H9 (cell line): ENCODE results near the gene ENG. TPM values are rescaled to one million over a fixed set of nuclear protein-coding genes. Genes with fewer than 3 reads are reported as not detected.

Experiments
- DNase-seq: peaks from one replicate; pipeline ENCODE4 v3.0.0-alpha.2; 2017
- H2AFZ ChIP-seq: one replicate; pipeline ENCODE4 v1.6.1; 2013; ENCODE audit warnings: mild to moderate bottlenecking, low read length, control low read depth, moderate library complexity
- H2AK5ac ChIP-seq: 2 replicates; pipeline ENCODE4 v1.6.1; 2013; ENCODE audit warnings: low read length, control low read depth, mixed read lengths; ENCODE audit not compliant: insufficient read length
- H2BK120ac ChIP-seq: one replicate; pipeline ENCODE4 v1.6.1; 2013; ENCODE audit warnings: low read depth, mild to moderate bottlenecking, low read length, control low read depth, inconsistent platforms; ENCODE audit not compliant: poor library complexity, severe bottlenecking
- H2BK12ac ChIP-seq: 2 replicates; pipeline ENCODE4 v1.6.1; 2013; ENCODE audit warnings: low read length, control low read depth, mixed read lengths, low read depth; ENCODE audit not compliant: insufficient read length
- H2BK15ac ChIP-seq: 2 replicates; pipeline ENCODE4 v1.6.1; 2013; ENCODE audit warnings: low read depth, low read length, control low read depth
- H2BK20ac ChIP-seq: one replicate; pipeline ENCODE4 v1.6.1; 2013; ENCODE audit warnings: low read depth, mild to moderate bottlenecking, low read length, control low read depth, inconsistent platforms; ENCODE audit not compliant: poor library complexity, severe bottlenecking
- H2BK5ac ChIP-seq: 2 replicates; pipeline ENCODE4 v1.6.1; 2013; ENCODE audit warnings: low read length, control low read depth, mixed read lengths; ENCODE audit not compliant: insufficient read length
- H3K14ac ChIP-seq: 2 replicates; pipeline ENCODE4 v1.6.1; 2013; ENCODE audit warnings: low read length, control low read depth; ENCODE audit not compliant: insufficient read depth
- H3K18ac ChIP-seq: 2 replicates; pipeline ENCODE4 v1.6.1; 2013; ENCODE audit warnings: low read depth, mild to moderate bottlenecking, mixed read lengths, low read length, control low read depth; ENCODE audit not compliant: insufficient read length
- H3K23ac ChIP-seq: 2 replicates; pipeline ENCODE4 v1.6.1; 2013; ENCODE audit warnings: low read length, control low read depth, mixed read lengths, low read depth; ENCODE audit not compliant: insufficient read length
- H3K23me2 ChIP-seq: 2 replicates; pipeline ENCODE4 v1.6.1; 2013; ENCODE audit warnings: low read depth, mild to moderate bottlenecking, mixed read lengths, low read length, control low read depth; ENCODE audit not compliant: insufficient read length, poor library complexity, severe bottlenecking
- H3K27ac ChIP-seq: 2 replicates; pipeline ENCODE4 v1.5.1; 2013; ENCODE audit warnings: low read length, control low read depth, mixed read lengths, low read depth; ENCODE audit not compliant: insufficient read length
- H3K27me3 ChIP-seq: 2 replicates; pipeline ENCODE4 v1.6.1; 2013; ENCODE audit warnings: low read length, control low read depth, inconsistent platforms; ENCODE audit not compliant: insufficient read depth
- H3K4ac ChIP-seq: 2 replicates; pipeline ENCODE4 v1.6.1; 2013; ENCODE audit warnings: low read depth, mild to moderate bottlenecking, control low read depth, inconsistent platforms, low read length, moderate library complexity
- H3K4me1 ChIP-seq: 2 replicates; pipeline ENCODE4 v1.6.1; 2013; ENCODE audit warnings: low read length, control low read depth, inconsistent platforms; ENCODE audit not compliant: insufficient read depth
- H3K4me2 ChIP-seq: 2 replicates; pipeline ENCODE4 v1.6.1; 2013; ENCODE audit warnings: low read length, control low read depth, mixed read lengths; ENCODE audit not compliant: insufficient read length, insufficient read depth
- H3K56ac ChIP-seq: 2 replicates; pipeline ENCODE4 v1.6.1; 2013; ENCODE audit warnings: low read depth, mild to moderate bottlenecking, mixed read lengths, low read length, control low read depth; ENCODE audit not compliant: insufficient read length
- H3K79me1 ChIP-seq: 2 replicates; pipeline ENCODE4 v1.6.1; 2013; ENCODE audit warnings: low read depth, mild to moderate bottlenecking, moderate library complexity, low read length, control low read depth, inconsistent platforms; ENCODE audit not compliant: insufficient read depth, poor library complexity, severe bottlenecking
- H3K79me2 ChIP-seq: 2 replicates; pipeline ENCODE4 v1.6.1; 2013; ENCODE audit warnings: low read length, control low read depth, inconsistent platforms; ENCODE audit not compliant: insufficient read depth
- H3K9ac ChIP-seq: 2 replicates; pipeline ENCODE4 v1.6.1; 2013; ENCODE audit warnings: low read length, control low read depth, mixed read lengths; ENCODE audit not compliant: insufficient read length; ENCODE audit errors: extremely low read depth
- H3K9me3 ChIP-seq: one replicate; pipeline ENCODE4 v1.6.1; 2013; ENCODE audit warnings: low read depth, low read length, inconsistent platforms; ENCODE audit not compliant: control insufficient read depth
- H3T11ph ChIP-seq: one replicate; pipeline ENCODE4 v1.6.1; 2013; ENCODE audit warnings: mild to moderate bottlenecking, low read length, control low read depth, inconsistent platforms
- H4K20me1 ChIP-seq: one replicate; pipeline ENCODE4 v1.6.1; 2013; ENCODE audit not compliant: control insufficient read depth, insufficient read length, insufficient read depth
- H4K5ac ChIP-seq: 2 replicates; pipeline ENCODE4 v1.6.1; 2013; ENCODE audit warnings: low read depth, mild to moderate bottlenecking, mixed read lengths, low read length, control low read depth; ENCODE audit not compliant: insufficient read length
- H4K8ac ChIP-seq: replicated peaks from 2 replicates; pipeline ENCODE4 v1.6.1; 2013; ENCODE audit warnings: low read length, control low read depth, mixed read lengths, low read depth; ENCODE audit not compliant: insufficient read length
- H4K91ac ChIP-seq: 2 replicates; pipeline ENCODE4 v1.6.1; 2013; ENCODE audit warnings: low read depth, mild to moderate bottlenecking, moderate library complexity, mixed read lengths, low read length, control low read depth; ENCODE audit not compliant: insufficient read length
- H3K27ac Mint-ChIP-seq, 3 experiments: 2 replicates in 2 of 3; 3 replicates in 1 of 3; pipeline ENCODE4 v1.8.0; 2020 to 2021; ENCODE audit warnings: mixed read lengths in 3 of 3, mild to moderate bottlenecking in 1 of 3, moderate library complexity in 1 of 3
- H3K27me3 Mint-ChIP-seq: 2 replicates; pipeline ENCODE4 v1.8.0; 2021; ENCODE audit warnings: low read depth, mild to moderate bottlenecking, moderate library complexity, mixed read lengths
- H3K36me3 Mint-ChIP-seq, 3 experiments: 2 replicates in 2 of 3; 3 replicates in 1 of 3; pipeline ENCODE4 v1.8.0; 2020 to 2021; ENCODE audit warnings: low read depth in 3 of 3, mixed read lengths in 3 of 3; ENCODE audit not compliant: insufficient read depth in 1 of 3
- H3K4me1 Mint-ChIP-seq, 2 experiments: 2 replicates each; pipeline ENCODE4 v1.8.0; 2020; ENCODE audit warnings: mixed read lengths in 2 of 2
- H3K4me3 Mint-ChIP-seq, 2 experiments: 2 replicates in 1 of 2; 3 replicates in 1 of 2; pipeline ENCODE4 v1.8.0; 2020 to 2021; ENCODE audit warnings: mild to moderate bottlenecking in 2 of 2, mixed read lengths in 2 of 2, moderate library complexity in 1 of 2
- H3K9me3 Mint-ChIP-seq, 2 experiments: 2 replicates in 1 of 2; 3 replicates in 1 of 2; pipeline ENCODE4 v1.8.0; 2020; ENCODE audit warnings: mild to moderate bottlenecking in 2 of 2, mixed read lengths in 2 of 2, moderate library complexity in 1 of 2
- WGBS: extraction: QIAGEN DNeasy Blood & Tissue Kit; methylation state at CpG from one replicate; pipeline ENCODE4 v1.1.7; 2013; ENCODE audit warnings: missing lambda C conversion rate, low lambda C conversion rate, mixed read lengths; ENCODE audit not compliant: insufficient read length; ENCODE audit errors: extremely low coverage; 5-methylcytosine and 5-hydroxymethylcytosine counted together
- total RNA-seq: library from RNA; stranded (reverse); gene quantifications from 2 replicates; pipeline ENCODE4 v1.2.1, GENCODE V29; 2021
- TF ChIP-seq, protein P1 (sequence below): fragments of 200-600 bp; sonication (generic); conservative IDR thresholded peaks from 3 replicates; pipeline ENCODE4 v1.8.0; 2021; ENCODE audit warnings: antibody characterized with exemption, mild to moderate bottlenecking

The ENG gene
- total RNA-seq, 1 experiment from 2014 or later, result 2.1 TPM

DNA sequence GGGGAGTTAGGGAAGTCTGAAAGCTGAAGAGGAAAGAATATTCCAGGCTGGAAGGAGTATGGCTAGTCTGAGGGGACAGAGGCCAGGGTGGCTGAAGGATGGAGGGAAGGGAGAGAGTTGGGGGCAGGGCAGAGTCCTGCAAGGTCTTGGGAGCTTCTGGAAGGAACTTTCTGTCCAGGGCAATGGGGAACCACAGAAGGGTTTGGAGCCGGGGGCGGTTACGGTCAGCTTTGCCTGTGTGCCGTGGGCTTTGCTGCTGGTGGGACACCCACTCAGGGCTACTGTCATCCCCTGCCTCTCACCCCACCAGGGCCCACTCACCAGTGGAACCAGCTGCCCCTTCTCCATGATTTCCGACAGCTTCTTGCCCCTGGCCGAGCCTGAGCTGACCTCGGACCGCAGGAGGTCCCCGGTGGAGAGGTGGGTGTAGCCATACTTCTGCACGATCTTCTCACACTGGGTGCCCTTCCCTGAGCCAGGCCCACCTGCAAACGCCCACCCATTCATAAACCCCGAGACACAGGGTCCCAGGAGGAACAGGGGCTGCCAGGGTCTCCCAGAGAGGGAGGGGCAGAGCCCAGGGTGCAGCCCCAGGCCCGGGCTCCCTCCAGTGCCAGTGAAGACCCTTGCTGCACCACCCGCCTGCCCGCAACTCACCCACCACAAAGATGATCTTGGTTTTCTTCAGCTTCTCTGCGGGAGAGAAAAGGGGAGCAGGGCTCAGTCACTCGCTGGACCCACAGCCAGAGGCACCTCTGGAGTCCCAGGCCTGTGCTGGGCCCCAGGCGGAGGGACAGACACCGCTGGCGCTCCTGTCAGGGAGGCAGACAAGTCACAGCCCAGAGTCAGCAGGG is 18.1 kb upstream of the ENG start:
- Mint-ChIP-seq H3K27me3 (no peaks in the 10 kb centered on the region), H3K36me3 (peaks cover 0 to 9% (median 0%) of the 10 kb centered on the region in 3 experiments; a peak in 4 of 7 replicates), H3K9me3 (no peaks in the 10 kb centered on the region), H3K4me1 (peaks cover 6 to 16% of the 10 kb centered on the region in 2 experiments; a peak in 3 of 4 replicates), H3K27ac (no peak overlapping the region), H3K4me3 (no peak overlapping the region)
- H3K79me1 ChIP-seq, result no peaks in the 10 kb centered on the region
- no peak overlapping the region for H3T11ph ChIP-seq
- TF ChIP-seq, protein P1, sequence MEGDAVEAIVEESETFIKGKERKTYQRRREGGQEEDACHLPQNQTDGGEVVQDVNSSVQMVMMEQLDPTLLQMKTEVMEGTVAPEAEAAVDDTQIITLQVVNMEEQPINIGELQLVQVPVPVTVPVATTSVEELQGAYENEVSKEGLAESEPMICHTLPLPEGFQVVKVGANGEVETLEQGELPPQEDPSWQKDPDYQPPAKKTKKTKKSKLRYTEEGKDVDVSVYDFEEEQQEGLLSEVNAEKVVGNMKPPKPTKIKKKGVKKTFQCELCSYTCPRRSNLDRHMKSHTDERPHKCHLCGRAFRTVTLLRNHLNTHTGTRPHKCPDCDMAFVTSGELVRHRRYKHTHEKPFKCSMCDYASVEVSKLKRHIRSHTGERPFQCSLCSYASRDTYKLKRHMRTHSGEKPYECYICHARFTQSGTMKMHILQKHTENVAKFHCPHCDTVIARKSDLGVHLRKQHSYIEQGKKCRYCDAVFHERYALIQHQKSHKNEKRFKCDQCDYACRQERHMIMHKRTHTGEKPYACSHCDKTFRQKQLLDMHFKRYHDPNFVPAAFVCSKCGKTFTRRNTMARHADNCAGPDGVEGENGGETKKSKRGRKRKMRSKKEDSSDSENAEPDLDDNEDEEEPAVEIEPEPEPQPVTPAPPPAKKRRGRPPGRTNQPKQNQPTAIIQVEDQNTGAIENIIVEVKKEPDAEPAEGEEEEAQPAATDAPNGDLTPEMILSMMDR, result no peak
- H3K14ac ChIP-seq, result no peak overlapping the region
- no peaks in the 10 kb centered on the region for H3K27me3 ChIP-seq
- H2AK5ac ChIP-seq, result no peak overlapping the region
- no peak overlapping the region for H3K18ac ChIP-seq
- no peak overlapping the region for H4K91ac ChIP-seq
- no peak overlapping the region for H3K9ac ChIP-seq
- no peaks in the 10 kb centered on the region for H3K9me3 ChIP-seq
- no peaks in the 10 kb centered on the region for H3K4me1 ChIP-seq
- no peak overlapping the region for H3K4ac ChIP-seq
- H4K8ac ChIP-seq, result no peak overlapping the region
- WGBS, result no CpG with 5 or more reads among the region's 20 CpGs
- H4K20me1 ChIP-seq, result no peaks in the 10 kb centered on the region
- DNase-seq, result no peak
- H3K27ac ChIP-seq, result no peak overlapping the region
- H2BK5ac ChIP-seq, result no peak overlapping the region
- no peak overlapping the region for H2BK20ac ChIP-seq
- H3K4me2 ChIP-seq, result no peak overlapping the region
- H3K56ac ChIP-seq, result no peak overlapping the region
- H3K79me2 ChIP-seq, result no peaks in the 10 kb centered on the region
- no peak overlapping the region for H2AFZ ChIP-seq
- no peak overlapping the region for H4K5ac ChIP-seq
- no peak overlapping the region for H2BK15ac ChIP-seq
- H2BK12ac ChIP-seq, result no peak overlapping the region
- peaks cover 6% of the 10 kb centered on the region for H3K23me2 ChIP-seq
- H2BK120ac ChIP-seq, result no peak overlapping the region
- H3K23ac ChIP-seq, result no peak overlapping the region
